Sigmoid colon (tissue), 3 donors: ENCODE results near the gene CELF1.

ENCODE experiments used
- CTCF ChIP-seq, 4 experiments: fragments of 450-650 bp in 3 of 4; fragments of 200-600 bp in 1 of 4; IDR thresholded peaks; one replicate each; pipeline ENCODE4 v1.5.1; 2016 to 2019; ENCODE audit warnings: antibody characterized with exemption in 4 of 4, mild to moderate bottlenecking in 3 of 4, moderate library complexity in 2 of 4
- POLR2A ChIP-seq, 2 donors: fragments of 450-650 bp; IDR thresholded peaks; one replicate each; pipeline ENCODE4 v1.6.1; 2016; ENCODE audit warnings: antibody characterized with exemption in 2 of 2, mild to moderate bottlenecking in 2 of 2, moderate library complexity in 2 of 2

GRCh38 chr11:47485107-47485506 is 67.8 kb downstream of the CELF1 start:
- TF ChIP-seq CTCF (IDR thresholded peaks at IDR 0.05), result no peak
- TF ChIP-seq POLR2A (IDR thresholded peaks at IDR 0.05), result no peak
